ENCODE results near the gene CELF2. TPM values are rescaled to one million over a fixed set of nuclear protein-coding genes. Genes with fewer than 3 reads are reported as not detected.

CELF2 gene
- total RNA-seq, 1 donor from 2014 or later = 4.0 TPM

- DNase-seq (ENCODE audit: low read depth in 2 of 2) = no peak
Observed at GRCh38 chr10:11193001-11193551, 175.4 kb downstream of the CELF2 start.

GRCh38 chr10:11194859-11195586 lies 177.4 kb downstream of the CELF2 start:
- DNase-seq (ENCODE audit: low read depth in 2 of 2) = no peak

GRCh38 chr10:11195623-11196022 lies 178.0 kb downstream of the CELF2 start:
- no peak for DNase-seq (ENCODE audit: low read depth in 2 of 2)

GRCh38 chr10:11197266-11197712 lies 179.6 kb downstream of the CELF2 start:
- no peak for DNase-seq (ENCODE audit: low read depth in 2 of 2)

- no peak for DNase-seq (ENCODE audit: low read depth in 2 of 2)
Observed at GRCh38 chr10:11197878-11198277, 180.2 kb downstream of the CELF2 start.

- DNase-seq (ENCODE audit: low read depth in 2 of 2) = no peak
Observed at GRCh38 chr10:11201911-11202310, 184.2 kb downstream of the CELF2 start.

GRCh38 chr10:11204351-11204942 lies 186.8 kb downstream of the CELF2 start:
- no peak for DNase-seq (ENCODE audit: low read depth in 2 of 2)

- peak in 1 of 2 donors; percentile 7 for DNase-seq (ENCODE audit: low read depth in 2 of 2)
Observed at GRCh38 chr10:11205030-11205772, 187.5 kb downstream of the CELF2 start.

GRCh38 chr10:11206676-11207559 lies 189.2 kb downstream of the CELF2 start:
- DNase-seq (ENCODE audit: low read depth in 2 of 2) = no peak

GRCh38 chr10:11207560-11207844 lies 189.8 kb downstream of the CELF2 start:
- DNase-seq (ENCODE audit: low read depth in 2 of 2) = no peak

GRCh38 chr10:11208243-11208642 lies 190.6 kb downstream of the CELF2 start:
- no peak for DNase-seq (ENCODE audit: low read depth in 2 of 2)

GRCh38 chr10:11208908-11209829 lies 191.5 kb downstream of the CELF2 start:
- DNase-seq (ENCODE audit: low read depth in 2 of 2) = no peak

GRCh38 chr10:11209830-11210181 lies 192.1 kb downstream of the CELF2 start:
- DNase-seq (ENCODE audit: low read depth in 2 of 2) = peak; percentile 6 to 68

- DNase-seq (ENCODE audit: low read depth in 2 of 2) = peak; percentile 34 to 86
Observed at GRCh38 chr10:11210211-11210922, 192.7 kb downstream of the CELF2 start.

GRCh38 chr10:11212288-11213085 lies 194.8 kb downstream of the CELF2 start:
- DNase-seq (ENCODE audit: low read depth in 2 of 2) = peak; percentile 17 to 30

GRCh38 chr10:11213137-11213536 lies 195.5 kb downstream of the CELF2 start:
- DNase-seq (ENCODE audit: low read depth in 2 of 2) = no peak

GRCh38 chr10:11214407-11214806 lies 196.7 kb downstream of the CELF2 start:
- no peak for DNase-seq (ENCODE audit: low read depth in 2 of 2)

GRCh38 chr10:11215471-11215870 lies 197.8 kb downstream of the CELF2 start:
- DNase-seq (ENCODE audit: low read depth in 2 of 2) = no peak

GRCh38 chr10:11217521-11217920 lies 199.8 kb downstream of the CELF2 start:
- no peak for DNase-seq (ENCODE audit: low read depth in 2 of 2)

Measured in dermis microvascular lymphatic vessel endothelial cell (primary cell).